Activated naive CD8-positive, alpha-beta T cell treated with anti-CD3 and anti-CD28 coated beads, Interleukin-2, amount 50 U/mL, for 24 hours (primary cell): ENCODE data around the gene CD47.

ENCODE experiments used
- ATAC-seq: fragments of 150-1000 bp; cut with Tn5 transposase; one replicate; pipeline ENCODE4 v1.10.0; 2021
- DNase-seq: peaks from one replicate; pipeline ENCODE4 v3.0.0; 2021
- H3K27ac Mint-ChIP-seq: one replicate; pipeline ENCODE4 v1.8.0; 2021; ENCODE audit warnings: mild to moderate bottlenecking, mixed read lengths
- H3K27me3 Mint-ChIP-seq: one replicate; pipeline ENCODE4 v1.8.0; 2021; ENCODE audit warnings: mixed read lengths
- H3K36me3 Mint-ChIP-seq: one replicate; pipeline ENCODE4 v1.8.0; 2021; ENCODE audit warnings: low read depth, mixed read lengths
- H3K4me1 Mint-ChIP-seq: one replicate; pipeline ENCODE4 v1.8.0; 2021; ENCODE audit warnings: mixed read lengths
- H3K4me3 Mint-ChIP-seq: one replicate; pipeline ENCODE4 v1.8.0; 2021; ENCODE audit warnings: mild to moderate bottlenecking, moderate library complexity, mixed read lengths
- H3K9me3 Mint-ChIP-seq: one replicate; pipeline ENCODE4 v1.8.0; 2021; ENCODE audit warnings: mixed read lengths

Gene CD47

GRCh38 chr3:108103040-108103751 is 12.4 kb upstream of the CD47 start:
- no peak overlapping the region for H3K4me3 Mint-ChIP-seq
- H3K4me1 Mint-ChIP-seq: peaks cover 55% of the 10 kb centered on the region
- no peaks in the 10 kb centered on the region for H3K36me3 Mint-ChIP-seq
- no peak overlapping the region for H3K27ac Mint-ChIP-seq
- no peaks in the 10 kb centered on the region for H3K27me3 Mint-ChIP-seq
- DNase-seq (no peak), ATAC-seq (no peak)
- H3K9me3 Mint-ChIP-seq: no peaks in the 10 kb centered on the region

DNA sequence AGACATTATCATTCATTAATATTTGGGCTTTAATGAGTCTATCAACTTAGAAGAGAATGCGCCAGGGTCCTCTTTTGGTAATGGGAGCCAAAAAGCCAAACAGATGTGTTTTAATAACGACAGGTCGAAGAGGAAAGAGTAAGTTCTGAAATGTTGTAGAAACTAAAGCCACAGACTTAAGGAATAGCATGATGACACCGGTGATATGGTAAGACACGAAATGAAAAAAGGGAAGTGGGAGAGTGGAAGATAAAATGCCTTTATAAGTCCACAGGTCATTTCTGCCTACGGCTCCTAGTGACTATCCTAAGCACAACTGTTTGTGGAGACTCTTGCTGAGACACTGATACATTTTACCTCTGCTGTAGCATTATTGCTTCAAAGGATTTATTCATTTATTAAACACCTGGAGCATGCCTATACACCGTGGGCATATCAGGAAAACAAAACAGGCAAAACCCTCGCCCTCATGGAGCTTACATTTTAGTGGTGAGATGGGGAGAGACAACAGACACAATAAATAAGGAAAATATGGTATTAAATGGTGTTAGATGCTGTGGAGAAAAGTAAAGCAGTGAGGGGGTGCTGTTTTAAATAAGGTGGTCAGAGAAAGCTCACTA is 11.7 kb upstream of the CD47 start:
- peaks cover 57% of the 10 kb centered on the region for H3K4me1 Mint-ChIP-seq
- H3K4me3 Mint-ChIP-seq: no peak overlapping the region
- H3K27ac Mint-ChIP-seq: peak overlapping the region; percentile 2
- no peak for DNase-seq
- H3K36me3 Mint-ChIP-seq: no peaks in the 10 kb centered on the region
- no peak for ATAC-seq
- H3K27me3 Mint-ChIP-seq: no peaks in the 10 kb centered on the region
- no peaks in the 10 kb centered on the region for H3K9me3 Mint-ChIP-seq

DNA sequence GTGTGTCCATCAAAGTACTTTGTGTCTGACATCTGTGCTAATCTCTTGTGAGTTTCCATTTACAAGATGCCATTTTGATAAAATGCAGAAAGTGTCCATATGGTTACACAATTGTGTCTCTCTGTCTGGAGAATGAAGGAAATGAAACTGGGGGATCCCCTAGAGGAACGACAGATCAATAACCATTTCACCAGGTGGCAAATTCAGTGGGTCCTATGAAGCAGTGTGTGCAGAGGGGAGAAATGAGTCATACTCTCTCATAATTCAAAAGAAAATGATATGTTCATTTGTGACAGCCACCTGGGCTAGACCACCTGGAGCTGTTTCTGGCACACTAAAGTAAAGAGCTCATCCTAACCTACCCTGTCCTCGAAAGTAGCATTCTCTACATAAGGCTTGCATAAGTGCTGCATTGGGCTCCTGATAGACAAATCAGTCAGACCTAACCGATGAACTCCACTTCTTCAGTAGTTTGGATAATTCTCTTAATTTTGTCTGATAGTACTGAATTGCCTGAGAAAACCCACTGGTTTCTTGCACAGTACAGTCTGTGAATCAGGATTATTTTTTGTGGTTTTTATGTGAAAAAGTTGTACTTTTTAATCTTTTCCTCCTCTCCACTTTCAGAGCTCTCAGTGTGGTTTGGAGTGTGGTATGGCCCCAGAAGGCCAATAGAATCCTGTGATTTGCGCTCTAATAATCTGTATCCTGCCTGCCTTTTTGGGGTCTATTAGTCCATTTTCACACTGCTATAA is 10.3 kb upstream of the CD47 start:
- Mint-ChIP-seq H3K36me3 (no peaks in the 10 kb centered on the region), H3K4me3 (peak overlapping the region; percentile 64), H3K4me1 (peaks cover 67% of the 10 kb centered on the region), H3K9me3 (no peaks in the 10 kb centered on the region), H3K27me3 (no peaks in the 10 kb centered on the region), H3K27ac (peak overlapping the region; percentile 91)
- ATAC-seq: peak; percentile 86
- DNase-seq: no peak

DNA sequence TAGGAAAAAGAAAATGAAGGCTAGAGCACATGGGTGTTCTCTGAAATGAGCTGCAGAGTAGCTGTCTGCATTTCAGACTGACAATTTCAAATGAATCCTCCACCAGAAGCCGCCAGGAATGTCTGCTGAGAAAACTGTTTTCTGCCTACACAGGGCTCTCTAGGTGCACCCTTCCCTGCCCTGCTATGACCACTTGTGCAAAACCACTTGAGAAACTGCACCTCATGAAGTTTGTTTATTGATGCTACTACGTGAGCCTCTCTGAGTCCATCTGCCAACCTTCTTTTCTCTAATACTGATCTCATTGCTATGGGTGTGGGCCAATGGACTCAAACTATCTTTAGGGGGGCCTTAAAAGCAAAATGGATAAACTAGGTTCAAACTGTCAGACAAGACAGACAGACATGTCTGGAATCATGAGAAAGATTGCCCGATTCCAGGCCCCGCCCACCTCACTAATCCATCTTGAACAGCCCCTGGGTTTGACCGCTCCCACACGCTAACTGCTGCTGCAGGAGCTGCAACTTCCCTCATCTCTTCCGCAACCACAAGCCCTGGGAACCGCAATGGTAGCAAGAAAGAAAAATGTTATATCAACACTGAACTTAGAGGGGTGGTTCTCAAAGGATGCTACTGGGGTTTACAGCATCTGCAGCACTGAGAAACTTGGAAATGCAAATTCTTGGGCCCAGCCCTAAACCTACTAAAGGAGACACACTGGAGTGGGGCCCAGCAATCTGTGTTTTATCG is 9.0 kb upstream of the CD47 start:
- H3K36me3 Mint-ChIP-seq: no peaks in the 10 kb centered on the region
- peaks cover 70% of the 10 kb centered on the region for H3K4me1 Mint-ChIP-seq
- DNase-seq (peak; percentile 67), ATAC-seq (peak; percentile 31)
- H3K27me3 Mint-ChIP-seq: no peaks in the 10 kb centered on the region
- H3K9me3 Mint-ChIP-seq: no peaks in the 10 kb centered on the region
- H3K4me3 Mint-ChIP-seq: peak overlapping the region; percentile 6
- H3K27ac Mint-ChIP-seq: peak overlapping the region; percentile 91

- no peak for ATAC-seq
- H3K4me1 Mint-ChIP-seq: peaks cover 74% of the 10 kb centered on the region
Observed at GRCh38 chr3:108099244-108099643, 8.4 kb upstream of the CD47 start.

DNA sequence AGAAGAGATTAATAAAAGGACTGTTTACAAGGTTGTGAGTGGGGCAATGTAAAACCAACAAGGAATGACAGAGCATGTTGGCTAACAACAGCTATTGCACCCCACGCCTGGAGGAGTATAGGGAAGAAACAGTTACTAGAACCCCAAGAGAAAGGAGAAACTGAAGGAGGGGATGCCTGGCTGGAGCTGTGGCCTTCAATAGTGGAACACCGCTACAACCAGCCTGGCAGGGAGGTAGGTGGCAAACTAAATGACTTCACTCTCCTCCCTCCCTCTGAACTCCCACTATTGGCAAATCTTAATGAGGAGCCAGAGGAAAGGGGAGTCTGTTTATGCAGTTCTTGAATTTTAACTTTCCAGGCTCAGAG is 7.2 kb upstream of the CD47 start:
- Mint-ChIP-seq H3K4me1 (peaks cover 82% of the 10 kb centered on the region), H3K4me3 (no peak overlapping the region), H3K9me3 (no peaks in the 10 kb centered on the region), H3K27ac (no peak overlapping the region), H3K36me3 (no peaks in the 10 kb centered on the region), H3K27me3 (no peaks in the 10 kb centered on the region)
- no peak for ATAC-seq
- no peak for DNase-seq

More at GRCh38 chr3:108099244-108099643, 8.4 kb upstream of the CD47 start:
- DNase-seq: no peak
- Mint-ChIP-seq H3K27me3 (no peaks in the 10 kb centered on the region), H3K9me3 (no peaks in the 10 kb centered on the region), H3K36me3 (no peaks in the 10 kb centered on the region), H3K27ac (peak overlapping the region; percentile 91), H3K4me3 (no peak overlapping the region)

- ATAC-seq: no peak
- Mint-ChIP-seq H3K4me3 (no peak overlapping the region), H3K4me1 (peaks cover 82% of the 10 kb centered on the region)
Observed at GRCh38 chr3:108097322-108098002, 6.6 kb upstream of the CD47 start.

GRCh38 chr3:108096532-108097321 is 5.9 kb upstream of the CD47 start:
- Mint-ChIP-seq H3K4me1 (peaks cover 82% of the 10 kb centered on the region), H3K9me3 (peaks cover under 1% of the 10 kb centered on the region), H3K27me3 (no peaks in the 10 kb centered on the region), H3K36me3 (no peaks in the 10 kb centered on the region), H3K27ac (no peak overlapping the region), H3K4me3 (peak overlapping the region; percentile 26)
- ATAC-seq: no peak
- DNase-seq: no peak

More at GRCh38 chr3:108097322-108098002, 6.6 kb upstream of the CD47 start:
- no peaks in the 10 kb centered on the region for H3K36me3 Mint-ChIP-seq
- no peak for DNase-seq
- H3K9me3 Mint-ChIP-seq: no peaks in the 10 kb centered on the region
- H3K27me3 Mint-ChIP-seq: no peaks in the 10 kb centered on the region
- no peak overlapping the region for H3K27ac Mint-ChIP-seq

- H3K27ac Mint-ChIP-seq: peak overlapping the region; percentile 95
- H3K4me3 Mint-ChIP-seq: peak overlapping the region; percentile 88
- ATAC-seq (no peak), DNase-seq (no peak)
- H3K27me3 Mint-ChIP-seq: no peaks in the 10 kb centered on the region
- H3K36me3 Mint-ChIP-seq: peaks cover 11% of the 10 kb centered on the region
- peaks cover 57% of the 10 kb centered on the region for H3K4me1 Mint-ChIP-seq
- peaks cover 4% of the 10 kb centered on the region for H3K9me3 Mint-ChIP-seq
Observed at GRCh38 chr3:108093616-108094015, 2.8 kb upstream of the CD47 start.

DNA sequence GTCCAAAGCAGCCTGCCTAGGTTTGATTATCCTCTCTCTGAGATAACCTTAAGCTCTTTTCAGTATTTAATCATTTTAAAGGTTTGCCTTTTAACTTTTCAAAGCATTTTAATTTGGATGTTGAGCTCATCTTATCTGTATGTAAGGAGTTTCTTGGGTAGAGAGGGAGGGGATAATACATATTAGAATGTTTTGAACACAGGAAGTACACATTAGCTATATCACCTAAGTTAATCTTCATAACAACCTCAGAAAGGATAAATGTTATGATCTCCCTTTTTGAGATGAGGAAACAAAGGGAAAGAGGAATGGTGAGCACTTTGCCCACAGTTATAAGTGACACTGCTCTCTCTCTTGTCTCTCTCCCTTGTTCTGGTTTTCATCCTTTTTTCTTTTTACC is 2.2 kb upstream of the CD47 start:
- Mint-ChIP-seq H3K36me3 (peaks cover 11% of the 10 kb centered on the region), H3K4me3 (peak overlapping the region; percentile 88), H3K4me1 (peaks cover 51% of the 10 kb centered on the region), H3K9me3 (peaks cover 4% of the 10 kb centered on the region), H3K27me3 (no peaks in the 10 kb centered on the region), H3K27ac (peak overlapping the region; percentile 95)
- ATAC-seq (no peak), DNase-seq (no peak)

- Mint-ChIP-seq H3K4me3 (peak overlapping the region; percentile 88), H3K27me3 (no peaks in the 10 kb centered on the region), H3K27ac (peak overlapping the region; percentile 95), H3K4me1 (peaks cover 47% of the 10 kb centered on the region), H3K36me3 (peaks cover 11% of the 10 kb centered on the region), H3K9me3 (peaks cover 4% of the 10 kb centered on the region)
- ATAC-seq (no peak), DNase-seq (no peak)
Observed at GRCh38 chr3:108092501-108092900, 1.7 kb upstream of the CD47 start.

GRCh38 chr3:108091498-108092250 is 843 bp upstream of the CD47 start:
- ATAC-seq: no peak

More at GRCh38 chr3:108091498-108092250, 843 bp upstream of the CD47 start:
- Mint-ChIP-seq H3K9me3 (peaks cover 4% of the 10 kb centered on the region), H3K27me3 (no peaks in the 10 kb centered on the region), H3K4me1 (peaks cover 38% of the 10 kb centered on the region), H3K4me3 (peak overlapping the region; percentile 88), H3K27ac (peak overlapping the region; percentile 95), H3K36me3 (peaks cover 11% of the 10 kb centered on the region)
- peak; percentile 28 for DNase-seq
